NCI-H128 (cell line): ENCODE data around the gene SDR42E2.
"Not testable (repeated sequence)": the region's sequence is repeated elsewhere in the genome, so short reads cannot be mapped to it uniquely, and the experiment has no call there.

ENCODE experiments used
- DNase-seq: peaks from one replicate; lab custom pipeline; 2025; ENCODE audit not compliant: unreplicated experiment; lab: John Stamatoyannopoulos, UW

The SDR42E2 gene

DNA sequence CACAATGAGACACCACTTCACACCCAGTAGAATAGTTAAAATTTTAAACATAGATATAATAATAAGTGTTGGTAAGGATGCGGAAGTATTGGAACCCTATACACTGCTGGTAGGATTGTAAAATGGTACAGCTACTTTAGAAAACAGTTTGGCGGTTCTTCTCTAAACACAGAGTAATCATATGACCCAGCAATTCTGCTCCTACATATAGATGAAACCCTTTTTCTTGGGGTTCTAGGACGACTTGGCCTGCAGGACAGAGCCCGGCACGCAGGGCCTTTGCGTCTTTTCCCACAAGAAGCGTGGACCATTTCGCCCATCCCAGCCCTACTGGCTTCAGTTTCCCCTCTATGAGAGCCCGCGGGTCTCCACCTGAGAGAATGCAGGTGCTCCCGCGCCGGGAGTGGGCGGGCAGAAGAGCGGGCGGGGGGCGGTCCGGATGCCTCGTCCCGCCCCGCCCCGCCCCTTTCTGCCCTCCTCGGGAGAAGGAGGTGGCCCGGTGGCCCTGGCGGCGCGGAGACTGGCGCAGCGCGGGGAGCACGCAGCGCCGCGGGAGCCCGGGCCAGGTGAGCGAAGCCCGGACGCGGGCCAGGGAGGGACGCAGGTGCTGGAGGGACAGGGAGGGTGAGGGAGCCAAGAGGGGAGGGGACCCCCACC, at the start of gene SDR42E2:
SDR42E2 (plus strand) TSS at position 508 of the 657 bp plus-strand sequence. CDS start 3,077 bp downstream, outside the sequence.
- DNase-seq = no peak

- DNase-seq = no peak
Observed at GRCh38 chr16:22116095-22116700, 46.1 kb upstream of the SDR42E2 start.

GRCh38 chr16:22117609-22118008, 44.7 kb upstream of the SDR42E2 start:
- no peak for DNase-seq

- no peak for DNase-seq
Observed at GRCh38 chr16:22120440-22120839, 41.9 kb upstream of the SDR42E2 start.

DNA sequence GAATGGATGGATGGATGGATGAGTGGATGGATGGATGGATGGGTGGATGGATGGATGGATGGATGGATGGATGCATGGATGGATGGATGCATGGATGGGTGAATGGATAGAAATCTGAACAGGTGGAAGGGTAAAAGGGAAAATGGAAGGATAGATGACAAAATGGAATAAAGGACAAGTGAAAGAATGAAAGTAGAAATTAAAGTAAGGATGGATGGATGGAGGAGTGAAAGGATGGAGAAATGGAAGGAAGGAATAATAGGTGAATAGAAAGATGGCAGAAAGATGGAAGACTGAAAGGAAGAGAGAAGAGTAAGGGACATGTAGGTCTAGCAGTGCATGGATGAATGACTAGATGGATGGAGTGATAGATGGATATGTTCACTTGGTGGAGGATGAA, 40.1 kb upstream of the SDR42E2 start:
- no peak for DNase-seq

DNA sequence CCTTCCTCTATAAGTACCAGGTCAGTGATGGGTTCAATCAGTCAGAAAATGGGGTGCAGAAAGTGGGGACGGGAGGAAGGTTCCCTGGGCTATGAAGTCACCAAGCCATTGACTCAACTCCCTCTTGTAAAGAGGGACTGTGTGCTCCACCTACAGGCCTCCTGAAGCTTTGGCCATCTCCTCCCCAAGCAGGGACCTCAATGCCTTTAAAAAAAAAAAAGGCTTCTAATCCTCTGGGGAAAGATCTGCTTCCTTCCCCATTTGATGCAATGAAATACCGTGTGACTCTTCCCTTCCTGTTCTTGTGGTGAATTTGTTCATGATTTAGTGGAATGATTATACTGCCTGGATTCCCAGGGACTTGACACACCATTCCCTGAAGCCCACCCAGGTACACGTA, 39.2 kb upstream of the SDR42E2 start:
- no peak for DNase-seq

GRCh38 chr16:22123759-22124490, 38.4 kb upstream of the SDR42E2 start:
- no peak for DNase-seq

- DNase-seq = no peak
Observed at GRCh38 chr16:22124583-22125284, 37.6 kb upstream of the SDR42E2 start.

DNA sequence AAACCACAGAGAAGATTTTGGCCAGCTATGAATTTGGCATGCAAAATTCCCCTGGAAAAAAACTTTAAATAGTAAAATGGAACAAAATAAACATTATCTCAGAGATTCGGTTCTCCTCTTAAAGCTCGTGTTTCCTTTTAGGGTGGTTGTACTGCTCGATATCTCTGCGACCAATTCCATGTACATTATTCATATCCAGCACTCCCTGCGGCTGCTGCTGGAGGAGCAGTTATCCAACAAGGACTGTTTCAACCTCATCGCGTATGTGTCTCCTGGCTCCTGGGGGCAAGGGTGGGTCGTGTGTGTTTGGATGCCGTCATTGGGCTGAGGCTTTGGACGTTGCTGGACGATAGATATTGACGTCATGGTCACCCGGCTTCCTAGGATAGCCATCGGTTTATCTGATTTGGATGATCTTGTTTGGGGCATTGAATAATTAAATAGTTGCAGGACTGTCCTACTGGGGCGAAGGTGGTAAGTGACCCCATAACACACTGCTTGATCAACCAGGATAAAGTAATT, 36.2 kb upstream of the SDR42E2 start:
- DNase-seq = no peak

DNA sequence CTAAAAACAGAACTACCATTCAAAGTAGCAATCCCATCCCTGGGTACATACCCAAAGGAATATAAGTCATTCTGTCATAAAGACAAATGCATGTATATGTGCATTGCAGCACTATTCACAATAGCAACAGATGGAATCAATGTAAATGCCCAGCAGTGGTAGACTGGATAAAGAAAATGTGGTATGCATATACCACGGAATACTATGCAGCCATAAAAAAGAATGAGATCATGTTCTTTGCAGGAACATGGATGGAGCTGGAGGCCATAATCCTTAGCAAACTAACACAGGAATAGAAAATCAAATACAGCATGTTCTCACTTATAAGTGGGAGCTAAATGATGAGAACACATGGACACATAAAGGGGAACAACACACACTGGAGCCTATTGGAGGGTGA, 33.8 kb upstream of the SDR42E2 start:
- DNase-seq = not testable (repeated sequence)

GRCh38 chr16:22130528-22130927, 31.8 kb upstream of the SDR42E2 start:
- no peak for DNase-seq

- no peak for DNase-seq
Observed at GRCh38 chr16:22132801-22133200, 29.5 kb upstream of the SDR42E2 start.

DNA sequence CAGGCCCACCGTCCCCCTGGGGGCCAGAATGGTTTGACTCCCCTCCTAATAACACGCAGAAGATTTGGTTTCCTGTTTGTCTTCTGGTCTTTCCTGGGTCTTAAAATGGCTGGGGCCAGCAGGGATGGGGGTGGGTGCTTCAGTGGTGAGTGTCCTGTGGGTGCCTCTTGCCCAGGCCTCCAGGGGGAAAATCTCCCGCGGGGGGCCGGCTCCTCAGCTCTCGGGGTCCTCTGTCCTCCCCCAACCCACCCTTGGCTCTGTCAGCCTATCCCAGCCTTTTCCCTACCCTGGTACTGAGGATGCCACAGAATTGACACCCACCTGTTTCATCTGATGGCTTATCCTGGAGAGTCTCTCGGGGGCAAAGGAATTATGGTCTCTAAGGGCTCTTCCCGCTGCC, 23.8 kb upstream of the SDR42E2 start:
- no peak for DNase-seq

GRCh38 chr16:22139008-22139407, 23.3 kb upstream of the SDR42E2 start:
- no peak for DNase-seq

DNA sequence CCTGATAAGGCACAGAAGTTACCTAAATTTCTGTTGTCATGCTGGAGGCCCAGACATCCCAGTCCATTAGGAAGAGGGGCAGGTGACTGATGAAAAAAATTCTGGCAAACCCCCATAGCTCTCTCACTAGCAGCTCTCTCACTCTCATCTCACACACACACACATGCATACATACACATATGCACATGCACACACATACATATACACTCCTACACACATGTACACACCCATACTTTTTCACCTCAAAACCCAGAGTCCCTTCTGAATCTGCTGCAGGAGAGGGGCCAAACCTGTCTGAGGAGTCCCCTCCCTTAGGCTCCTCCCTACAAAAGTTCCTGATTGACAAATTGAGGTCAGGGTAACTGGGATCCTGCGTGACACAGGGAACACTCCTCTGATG, 22.6 kb upstream of the SDR42E2 start:
- no peak for DNase-seq

DNA sequence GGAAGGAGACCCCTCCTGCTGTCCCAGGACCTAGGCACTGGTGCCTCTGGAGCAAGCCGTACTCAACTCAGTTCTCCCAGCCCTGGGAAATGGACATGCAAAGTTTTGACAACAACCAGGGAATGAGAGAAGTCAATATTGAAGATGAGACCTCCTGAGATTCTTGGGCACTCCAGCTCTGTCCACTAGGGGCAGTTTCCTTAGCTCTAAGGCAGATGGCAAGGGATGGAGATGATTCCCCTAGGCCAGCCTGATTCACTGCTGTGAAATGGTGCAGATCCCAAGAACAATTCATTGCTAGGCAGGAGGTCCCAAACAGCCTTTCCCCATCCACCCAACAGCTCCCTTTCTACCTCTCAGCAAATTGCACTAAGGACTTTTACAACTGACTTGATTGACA, 20.5 kb upstream of the SDR42E2 start:
- no peak for DNase-seq

DNA sequence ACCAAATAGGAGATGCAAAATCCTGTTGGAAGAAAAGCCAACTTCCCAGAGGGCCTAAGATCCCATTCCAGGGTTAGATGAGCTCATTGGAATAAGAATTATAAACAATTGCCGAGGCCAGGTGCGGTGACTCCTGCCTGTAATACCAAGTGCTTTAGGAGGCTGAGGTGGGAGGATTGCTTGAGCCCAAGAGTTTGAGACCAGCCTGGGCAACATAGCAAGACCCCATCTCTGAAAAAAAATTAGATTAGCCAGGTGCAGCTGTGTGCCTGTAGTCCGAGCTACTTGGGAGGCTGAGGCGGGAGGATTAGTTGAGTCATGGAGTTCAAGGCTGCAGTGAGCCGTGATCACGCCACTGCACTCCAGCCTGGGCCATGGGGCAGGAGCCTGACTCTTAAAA, 17.8 kb upstream of the SDR42E2 start:
- no peak for DNase-seq

- DNase-seq = no peak
Observed at GRCh38 chr16:22147853-22148252, 14.5 kb upstream of the SDR42E2 start.

DNA sequence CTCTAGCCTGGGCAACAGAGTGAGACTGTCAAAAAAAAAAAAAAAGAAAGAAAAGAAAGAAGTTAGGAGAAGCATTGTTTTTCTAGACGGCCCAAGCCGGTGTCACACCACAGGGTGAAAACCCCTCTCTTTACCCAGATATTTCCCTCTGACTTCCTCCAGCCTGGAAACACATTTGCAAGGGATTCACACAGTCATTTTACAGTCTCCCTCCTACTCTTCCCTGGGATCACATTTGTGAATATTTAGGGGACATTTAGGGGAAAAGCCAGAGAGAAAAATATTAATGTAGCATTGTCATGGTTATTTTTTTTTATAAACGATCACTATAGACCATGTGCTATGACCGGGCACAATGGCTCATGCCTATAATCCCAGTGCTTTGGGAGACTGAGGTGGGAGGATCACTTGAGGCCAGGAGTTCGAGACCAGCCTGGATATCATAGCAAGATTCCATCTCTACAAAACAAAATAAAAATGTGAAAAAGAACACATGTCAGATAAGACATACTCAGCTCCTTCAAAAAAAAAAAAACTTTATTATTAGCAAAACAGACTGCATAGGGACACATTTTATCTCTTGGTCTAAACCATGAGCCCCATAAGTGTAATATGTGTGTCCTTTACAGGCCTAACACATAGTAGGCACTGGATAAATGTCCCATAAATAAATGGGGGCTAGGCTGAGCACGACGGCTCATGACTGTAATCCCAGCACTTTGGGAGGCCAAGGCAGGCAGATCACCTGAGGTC, 10.9 kb upstream of the SDR42E2 start:
- DNase-seq = no peak

DNA sequence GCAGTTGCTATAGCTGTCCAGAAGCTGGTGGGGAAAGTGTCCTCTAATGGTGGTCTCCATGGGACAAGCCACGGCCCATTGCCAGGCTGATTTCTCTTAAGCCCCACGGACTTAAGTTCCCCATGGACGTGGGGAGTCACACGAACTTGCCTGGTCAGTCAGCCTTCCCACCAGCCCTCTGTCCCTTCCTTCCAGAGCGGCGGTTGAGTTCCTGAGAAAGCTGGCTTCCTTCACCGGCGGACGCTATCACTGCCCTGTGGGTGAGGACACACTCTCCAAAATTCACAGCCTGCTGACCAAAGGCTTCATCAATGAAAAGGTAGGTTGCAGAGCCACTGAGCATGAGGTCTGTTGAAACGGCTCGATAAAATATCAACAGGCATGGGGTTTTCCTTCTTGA, 10.0 kb upstream of the SDR42E2 start:
- DNase-seq = no peak

GRCh38 chr16:22153078-22153477, 9.2 kb upstream of the SDR42E2 start:
- DNase-seq = not testable (repeated sequence)
